K562 (cell line): ENCODE data around the gene IL36RN. TPM values are rescaled to one million over a fixed set of nuclear protein-coding genes. Genes with fewer than 3 reads are reported as not detected.

Source experiments
- E2F3 ChIP-seq: fragments of 250-450 bp; sonication (Bioruptor Pico); IDR thresholded peaks from 2 replicates; pipeline ENCODE4 v1.4.0; 2020; ENCODE audit warnings: mild to moderate bottlenecking
- FOXK2 ChIP-seq, 2 experiments: fragments of 450-650 bp; IDR thresholded peaks in 1 of 2; conservative IDR thresholded peaks in 1 of 2; 2 replicates each; pipeline ENCODE4 v1.6.1; 2016; ENCODE audit warnings: low read depth in 2 of 2, mild to moderate bottlenecking in 1 of 2
- JUND ChIP-seq, 2 experiments: IDR thresholded peaks; 2 replicates in 1 of 2; 3 replicates in 1 of 2; pipeline ENCODE4 v1.6.1; 2011; ENCODE audit warnings: borderline replicate concordance in 2 of 2, low read depth in 2 of 2, low read length in 2 of 2, improper control_type of control experiment in 1 of 2, missing biosample characterization in 1 of 2, missing genetic modification characterization in 1 of 2, missing genetic modification reagents in 1 of 2
- MCM7 ChIP-seq, 2 experiments: fragments of 450-650 bp; IDR thresholded peaks; 2 replicates each; pipeline ENCODE4 v1.6.1; 2016 to 2018
- MTA2 ChIP-seq: fragments of 450-650 bp; IDR thresholded peaks from 2 replicates; pipeline ENCODE4 v1.6.1; 2016; ENCODE audit warnings: low read depth
- NR2C1 ChIP-seq, 2 experiments: fragments of 450-650 bp; IDR thresholded peaks; 2 replicates each; pipeline ENCODE4 v1.6.1; 2017; ENCODE audit warnings: mild to moderate bottlenecking in 2 of 2, antibody characterized with exemption in 1 of 2, inconsistent platforms in 1 of 2, missing compliant biosample characterization in 1 of 2, missing genetic modification characterization in 1 of 2
- TRIM28 ChIP-seq: fragments of 450-650 bp; IDR thresholded peaks from 2 replicates; pipeline ENCODE4 v1.6.1; 2017
- ZC3H4 ChIP-seq: sonication (generic); formaldehyde crosslinking; IDR thresholded peaks from 2 replicates; pipeline ENCODE4 v1.9.0; 2021; ENCODE audit warnings: missing genetic modification reagents, borderline replicate concordance
- ZFP36 ChIP-seq: fragments of 150-350 bp; IDR thresholded peaks from 2 replicates; pipeline ENCODE4 v1.6.1; 2018; ENCODE audit warnings: low read length, low read depth; ENCODE audit not compliant: partially characterized antibody
- ZKSCAN3 ChIP-seq: fragments of 250-450 bp; sonication (Bioruptor Pico); IDR thresholded peaks from 2 replicates; pipeline ENCODE4 v1.4.0; 2020
- polyA plus RNA-seq, 8 experiments: library from polyadenylated mRNA; depleted of rRNA in 4 of 8; stranded (reverse) in 5 of 8; unstranded in 3 of 8; fragments of >200 nt; fragmentation: Nextera tagmentation in 2 of 8; fragmentation: Illumina TruSeq in 1 of 8; extraction: Ambion mirVana in 2 of 8; extraction: Trizol in 1 of 8; gene quantifications; 2 replicates each; pipeline versions ENCODE4 v1.2.1 to v1.2.3, GENCODE V29; 2011 to 2014; ENCODE audit warnings: inconsistent platforms in 1 of 8, missing spikeins in 1 of 8
- total RNA-seq, 7 experiments: library from RNA; depleted of rRNA in 6 of 7; stranded (reverse); fragments of >200 nt in 6 of 7; fragmentation: Illumina TruSeq in 2 of 7; extraction: Trizol in 2 of 7; gene quantifications; 2 replicates each; pipeline versions ENCODE4 v1.2.1 to v1.2.3, GENCODE V29; 2011 to 2021; ENCODE audit warnings: low replicate concordance in 1 of 7
- TF ChIP-seq, protein P1 (sequence below): fragments of 450-650 bp; IDR thresholded peaks from 2 replicates; pipeline ENCODE4 v1.6.1; 2016; ENCODE audit warnings: low read depth

Gene IL36RN
- total and polyA plus RNA-seq, 9 of the 15 experiments (the other 6 are each of a cell fraction or from before 2014, with no cell fraction given), result not detected

DNA sequence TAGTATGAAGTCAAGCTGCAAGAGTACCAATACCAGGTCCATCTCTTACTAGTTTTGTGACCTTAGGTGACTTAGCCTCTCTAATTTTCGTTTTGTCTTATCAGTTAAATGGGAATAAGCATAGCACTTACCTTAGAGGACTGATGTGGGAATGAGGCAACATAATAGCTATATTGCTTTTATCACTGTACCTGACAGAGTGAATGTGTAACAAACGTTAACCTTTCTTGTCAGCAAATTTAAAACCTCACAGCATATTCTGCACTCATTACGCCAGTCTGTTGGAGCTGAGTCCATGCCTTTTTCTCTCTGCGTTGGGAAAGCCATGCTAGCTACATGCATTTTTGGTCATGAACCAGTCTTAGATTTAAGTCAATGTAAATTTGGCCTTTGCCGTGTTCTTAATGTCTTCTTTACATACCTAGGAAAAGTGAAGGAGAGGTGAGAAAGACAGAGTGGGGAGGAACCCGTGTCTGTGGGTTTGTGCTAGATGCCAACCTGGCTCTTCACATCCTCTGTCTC, 6.5 kb upstream of the IL36RN start, which contains the start of gene IL36B (continued):
- TF ChIP-seq JUND (IDR thresholded peaks at IDR 0.05; ENCODE audit: borderline replicate concordance, low read depth, low read length) (no peak), JUND (tag; IDR thresholded peaks at IDR 0.05; ENCODE audit: borderline replicate concordance, low read depth, low read length) (no peak), MTA2 (no peak), TRIM28 (no peak), ZFP36 (no peak), E2F3 (no peak), FOXK2 (conservative IDR thresholded peaks at IDR 0.05 in 1 of 2, IDR thresholded peaks at IDR 0.05 in 1 of 2; ENCODE audit: low read depth in 2 of 2) (no peak), NR2C1 (IDR thresholded peaks at IDR 0.05) (no peak), NR2C1 (tag; IDR thresholded peaks at IDR 0.05) (no peak), ZC3H4 (CRISPR knock-in tag) (no peak), ZKSCAN3 (CRISPR knock-in tag) (no peak), MCM7 (IDR thresholded peaks at IDR 0.05) (no peak)
- TF ChIP-seq, protein P1, sequence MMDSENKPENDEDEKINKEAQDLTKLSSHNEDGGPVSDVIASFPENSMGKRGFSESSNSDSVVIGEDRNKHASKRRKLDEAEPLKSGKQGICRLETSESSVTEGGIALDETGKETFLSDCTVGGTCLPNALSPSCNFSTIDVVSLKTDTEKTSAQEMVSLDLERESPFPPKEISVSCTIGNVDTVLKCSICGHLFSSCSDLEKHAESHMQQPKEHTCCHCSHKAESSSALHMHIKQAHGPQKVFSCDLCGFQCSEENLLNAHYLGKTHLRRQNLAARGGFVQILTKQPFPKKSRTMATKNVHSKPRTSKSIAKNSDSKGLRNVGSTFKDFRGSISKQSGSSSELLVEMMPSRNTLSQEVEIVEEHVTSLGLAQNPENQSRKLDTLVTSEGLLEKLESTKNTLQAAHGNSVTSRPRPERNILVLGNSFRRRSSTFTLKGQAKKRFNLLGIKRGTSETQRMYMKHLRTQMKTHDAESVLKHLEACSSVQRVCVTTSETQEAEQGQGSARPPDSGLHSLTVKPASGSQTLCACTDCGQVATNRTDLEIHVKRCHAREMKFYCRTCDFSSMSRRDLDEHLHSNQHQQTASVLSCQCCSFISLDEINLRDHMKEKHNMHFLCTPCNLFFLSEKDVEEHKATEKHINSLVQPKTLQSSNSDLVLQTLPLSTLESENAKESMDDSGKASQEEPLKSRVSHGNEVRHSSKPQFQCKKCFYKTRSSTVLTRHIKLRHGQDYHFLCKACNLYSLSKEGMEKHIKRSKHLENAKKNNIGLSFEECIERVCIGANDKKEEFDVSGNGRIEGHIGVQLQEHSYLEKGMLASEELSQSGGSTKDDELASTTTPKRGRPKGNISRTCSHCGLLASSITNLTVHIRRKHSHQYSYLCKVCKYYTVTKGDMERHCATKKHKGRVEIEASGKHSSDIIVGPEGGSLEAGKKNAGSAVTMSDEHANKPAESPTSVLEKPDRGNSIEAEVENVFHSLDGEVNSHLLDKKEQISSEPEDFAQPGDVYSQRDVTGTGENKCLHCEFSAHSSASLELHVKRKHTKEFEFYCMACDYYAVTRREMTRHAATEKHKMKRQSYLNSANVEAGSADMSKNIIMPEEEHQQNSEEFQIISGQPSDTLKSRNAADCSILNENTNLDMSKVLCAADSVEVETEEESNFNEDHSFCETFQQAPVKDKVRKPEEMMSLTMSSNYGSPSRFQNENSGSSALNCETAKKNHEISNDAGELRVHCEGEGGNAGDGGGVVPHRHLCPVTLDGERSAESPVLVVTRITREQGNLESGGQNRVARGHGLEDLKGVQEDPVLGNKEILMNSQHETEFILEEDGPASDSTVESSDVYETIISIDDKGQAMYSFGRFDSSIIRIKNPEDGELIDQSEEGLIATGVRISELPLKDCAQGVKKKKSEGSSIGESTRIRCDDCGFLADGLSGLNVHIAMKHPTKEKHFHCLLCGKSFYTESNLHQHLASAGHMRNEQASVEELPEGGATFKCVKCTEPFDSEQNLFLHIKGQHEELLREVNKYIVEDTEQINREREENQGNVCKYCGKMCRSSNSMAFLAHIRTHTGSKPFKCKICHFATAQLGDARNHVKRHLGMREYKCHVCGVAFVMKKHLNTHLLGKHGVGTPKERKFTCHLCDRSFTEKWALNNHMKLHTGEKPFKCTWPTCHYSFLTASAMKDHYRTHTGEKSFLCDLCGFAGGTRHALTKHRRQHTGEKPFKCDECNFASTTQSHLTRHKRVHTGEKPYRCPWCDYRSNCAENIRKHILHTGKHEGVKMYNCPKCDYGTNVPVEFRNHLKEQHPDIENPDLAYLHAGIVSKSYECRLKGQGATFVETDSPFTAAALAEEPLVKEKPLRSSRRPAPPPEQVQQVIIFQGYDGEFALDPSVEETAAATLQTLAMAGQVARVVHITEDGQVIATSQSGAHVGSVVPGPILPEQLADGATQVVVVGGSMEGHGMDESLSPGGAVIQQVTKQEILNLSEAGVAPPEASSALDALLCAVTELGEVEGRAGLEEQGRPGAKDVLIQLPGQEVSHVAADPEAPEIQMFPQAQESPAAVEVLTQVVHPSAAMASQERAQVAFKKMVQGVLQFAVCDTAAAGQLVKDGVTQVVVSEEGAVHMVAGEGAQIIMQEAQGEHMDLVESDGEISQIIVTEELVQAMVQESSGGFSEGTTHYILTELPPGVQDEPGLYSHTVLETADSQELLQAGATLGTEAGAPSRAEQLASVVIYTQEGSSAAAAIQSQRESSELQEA, result no peak
